Lung (tissue), 12 donors: ENCODE results near the gene PGLYRP4. TPM values are rescaled to one million over a fixed set of nuclear protein-coding genes. Genes with fewer than 3 reads are reported as not detected.

ENCODE experiments used
- ATAC-seq: fragments of 200-7000 bp; cut with Tn5 transposase; one replicate; pipeline ENCODE4 v1.9.1; 2020; ENCODE audit warnings: moderate number of reproducible peaks; ENCODE audit not compliant: insufficient read depth, low FRiP score
- DNase-seq, 3 donors: peaks; one replicate each; pipeline ENCODE4 v3.0.0-alpha.2; 2013 to 2017
- H3K27ac ChIP-seq, 2 donors: one replicate each; pipeline ENCODE4 v1.5.1; 2013; ENCODE audit warnings: mild to moderate bottlenecking in 2 of 2, moderate library complexity in 2 of 2, control low read depth in 1 of 2, inconsistent platforms in 1 of 2, low read depth in 1 of 2, low read length in 1 of 2
- H3K27me3 ChIP-seq, 3 donors: one replicate each; pipeline ENCODE4 v1.5.1; 2013; ENCODE audit warnings: low read length in 2 of 3; ENCODE audit not compliant: control insufficient read depth in 3 of 3, insufficient read depth in 3 of 3
- H3K36me3 ChIP-seq, 4 donors: one replicate each; pipeline ENCODE4 v1.5.1; 2013; ENCODE audit warnings: low read length in 4 of 4, mild to moderate bottlenecking in 1 of 4, moderate library complexity in 1 of 4; ENCODE audit not compliant: control insufficient read depth in 4 of 4, insufficient read depth in 4 of 4
- H3K4me1 ChIP-seq, 5 donors: one replicate each; pipeline ENCODE4 v1.5.1; 2013; ENCODE audit warnings: low read length in 5 of 5, mild to moderate bottlenecking in 2 of 5, moderate library complexity in 1 of 5; ENCODE audit not compliant: control insufficient read depth in 5 of 5, insufficient read depth in 5 of 5
- H3K4me3 ChIP-seq: one replicate; pipeline ENCODE4 v1.5.1; 2013; ENCODE audit warnings: mild to moderate bottlenecking, control low read depth, moderate library complexity
- H3K9ac ChIP-seq, 2 donors: one replicate each; pipeline ENCODE4 v1.5.1; 2013; ENCODE audit warnings: low read length in 2 of 2, control low read depth in 1 of 2; ENCODE audit not compliant: insufficient read depth in 1 of 2
- H3K9me3 ChIP-seq, 4 donors: one replicate each; pipeline ENCODE4 v1.5.1; 2013; ENCODE audit warnings: low read length in 3 of 4, mild to moderate bottlenecking in 1 of 4, moderate library complexity in 1 of 4; ENCODE audit not compliant: control insufficient read depth in 4 of 4, insufficient read depth in 3 of 4
- WGBS, 2 donors: extraction: QIAGEN DNeasy Blood & Tissue Kit; methylation state at CpG; one replicate each; pipeline ENCODE4 v1.1.7; 2013; 5-methylcytosine and 5-hydroxymethylcytosine counted together
- polyA plus RNA-seq, 2 donors: library from polyadenylated mRNA; stranded (reverse); fragments of 200-250 nt; gene quantifications; one replicate each; pipeline ENCODE4 v1.2.1, GENCODE V29; 2013
- total RNA-seq, 2 donors: library from RNA; depleted of rRNA in 1 of 2; stranded (reverse); fragments of >200 nt in 1 of 2; gene quantifications; one replicate each; pipeline ENCODE4 v1.2.1, GENCODE V29; 2014 to 2021
- TF ChIP-seq, protein P1 (sequence below): IDR thresholded peaks from 2 replicates; pipeline ENCODE4 v1.5.1; 2012; ENCODE audit warnings: mild to moderate bottlenecking; ENCODE audit errors: control extremely low read depth, extremely low read depth
- donor health status: control.
- donor health status: control.
- donor health status: Bipolar disorder and iron deficiency.
- donor health status: healthy.
- donor health status: DM: yes; HTN: yes; CAD: no.

Gene PGLYRP4
- total and polyA plus RNA-seq, 4 donors: 0.18 to 3.1 (median 1.0) TPM

DNA sequence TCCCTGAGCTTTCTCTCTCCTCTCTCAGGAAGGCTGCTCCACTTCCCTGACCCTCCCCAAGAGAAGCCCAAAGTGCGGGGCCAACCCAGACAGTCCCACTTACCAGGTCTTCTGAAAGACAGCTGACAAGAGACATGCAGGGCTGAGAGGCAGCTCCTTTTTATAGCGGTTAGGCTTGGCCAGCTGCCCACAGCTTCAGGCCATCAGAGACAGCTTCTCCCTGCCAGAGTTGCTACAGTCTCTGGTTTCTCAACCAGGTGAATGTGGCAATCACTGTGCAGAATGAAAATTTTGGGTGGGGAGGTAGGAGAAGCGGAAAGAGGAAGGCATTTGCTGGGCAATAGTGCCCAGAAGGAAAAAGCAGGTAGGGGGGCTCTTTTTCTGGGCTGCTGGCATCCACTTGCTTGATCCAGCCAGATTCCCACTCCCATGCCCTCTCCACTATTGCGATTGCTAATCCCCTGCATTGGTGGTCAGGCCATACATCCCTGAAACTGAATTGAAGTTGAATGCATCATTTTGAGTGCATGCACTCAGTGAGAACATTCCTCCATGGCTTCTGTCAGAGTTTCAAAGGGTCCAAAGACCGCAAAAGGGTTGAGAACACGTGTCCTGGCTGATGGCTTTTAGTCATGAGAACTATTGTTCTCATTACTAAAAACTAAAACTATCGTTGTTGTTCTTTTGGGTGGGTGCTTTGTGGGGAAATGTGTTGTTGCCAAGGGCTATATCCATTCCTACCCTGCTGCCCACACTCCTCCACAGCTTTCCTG lies 42.5 kb upstream of the PGLYRP4 start, which contains the start of gene S100A8:
Gene S100A8, minus strand, starts transcription at position 136 of the 773 bp plus-strand sequence. CDS start 538 bp downstream, outside the sequence.
- TF ChIP-seq, protein P1, sequence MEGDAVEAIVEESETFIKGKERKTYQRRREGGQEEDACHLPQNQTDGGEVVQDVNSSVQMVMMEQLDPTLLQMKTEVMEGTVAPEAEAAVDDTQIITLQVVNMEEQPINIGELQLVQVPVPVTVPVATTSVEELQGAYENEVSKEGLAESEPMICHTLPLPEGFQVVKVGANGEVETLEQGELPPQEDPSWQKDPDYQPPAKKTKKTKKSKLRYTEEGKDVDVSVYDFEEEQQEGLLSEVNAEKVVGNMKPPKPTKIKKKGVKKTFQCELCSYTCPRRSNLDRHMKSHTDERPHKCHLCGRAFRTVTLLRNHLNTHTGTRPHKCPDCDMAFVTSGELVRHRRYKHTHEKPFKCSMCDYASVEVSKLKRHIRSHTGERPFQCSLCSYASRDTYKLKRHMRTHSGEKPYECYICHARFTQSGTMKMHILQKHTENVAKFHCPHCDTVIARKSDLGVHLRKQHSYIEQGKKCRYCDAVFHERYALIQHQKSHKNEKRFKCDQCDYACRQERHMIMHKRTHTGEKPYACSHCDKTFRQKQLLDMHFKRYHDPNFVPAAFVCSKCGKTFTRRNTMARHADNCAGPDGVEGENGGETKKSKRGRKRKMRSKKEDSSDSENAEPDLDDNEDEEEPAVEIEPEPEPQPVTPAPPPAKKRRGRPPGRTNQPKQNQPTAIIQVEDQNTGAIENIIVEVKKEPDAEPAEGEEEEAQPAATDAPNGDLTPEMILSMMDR: no peak
- WGBS, 2 donors: 46 to 59% methylated on average over 7 of the region's 7 CpGs
- H3K36me3 ChIP-seq: no peaks in the 10 kb centered on the region
- no peak within 1 kb of the TSS for H3K9ac ChIP-seq
- no peaks in the 10 kb centered on the region for H3K9me3 ChIP-seq
- ATAC-seq (peak; percentile 9), DNase-seq (peak in 1 of 3 donors; percentile 18)
- no peak within 1 kb of the TSS for H3K4me3 ChIP-seq
- H3K27me3 ChIP-seq: peaks cover 0 to 6% (median 3%) of the 10 kb centered on the region in 3 donors
- H3K27ac ChIP-seq: peak within 1 kb of the TSS in 1 of 2 donors; percentile 43
- no peaks in the 10 kb centered on the region for H3K4me1 ChIP-seq

DNA sequence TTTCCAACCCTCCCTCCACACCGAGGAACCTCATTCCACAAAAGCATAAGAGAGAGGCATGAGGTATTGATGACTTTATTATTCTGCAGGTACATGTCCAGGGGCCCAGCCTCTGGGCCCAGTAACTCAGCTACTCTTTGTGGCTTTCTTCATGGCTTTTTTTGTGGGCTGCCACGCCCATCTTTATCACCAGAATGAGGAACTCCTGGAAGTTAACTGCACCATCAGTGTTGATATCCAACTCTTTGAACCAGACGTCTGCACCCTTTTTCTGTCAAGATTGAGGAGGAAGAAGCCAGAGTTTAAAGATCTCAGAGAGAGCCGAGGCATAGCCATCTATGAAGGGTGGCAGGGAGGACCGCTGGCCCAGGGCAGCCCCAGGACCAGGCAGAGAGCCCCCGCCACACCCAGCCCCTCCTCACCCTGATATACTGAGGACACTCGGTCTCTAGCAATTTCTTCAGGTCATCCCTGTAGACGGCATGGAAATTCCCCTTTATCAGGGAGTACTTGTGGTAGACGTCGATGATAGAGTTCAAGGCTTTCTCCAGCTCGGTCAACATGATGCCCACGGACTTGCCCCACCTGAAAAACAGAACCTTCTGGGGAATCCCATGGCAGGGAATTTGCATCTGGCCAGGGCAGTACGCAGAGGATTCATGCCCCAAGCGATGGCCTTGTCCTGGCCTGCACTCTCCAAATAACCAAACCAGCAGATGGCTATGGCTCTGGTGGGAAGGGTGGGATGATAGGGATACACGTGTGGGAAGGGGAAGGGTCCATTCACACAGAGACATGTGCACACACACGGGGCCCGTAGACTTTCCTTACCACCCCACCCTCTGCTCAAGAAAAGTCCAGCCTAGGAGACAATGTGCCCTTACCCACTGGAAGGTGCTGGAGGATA lies 41.6 kb upstream of the PGLYRP4 start:
- Histone ChIP-seq H3K4me1 (no peaks in the 10 kb centered on the region), H3K9ac (no peak overlapping the region), H3K4me3 (no peak overlapping the region), H3K9me3 (no peaks in the 10 kb centered on the region), H3K27ac (peak overlapping the region in 1 of 2 donors; percentile 43), H3K36me3 (no peaks in the 10 kb centered on the region), H3K27me3 (peaks cover 0 to 6% (median 3%) of the 10 kb centered on the region in 3 donors)
- DNase-seq (no peak), ATAC-seq (no peak)
- TF ChIP-seq, protein P1: no peak
- WGBS, 2 donors: 52 to 64% methylated on average over 17 of the region's 17 CpGs

DNA sequence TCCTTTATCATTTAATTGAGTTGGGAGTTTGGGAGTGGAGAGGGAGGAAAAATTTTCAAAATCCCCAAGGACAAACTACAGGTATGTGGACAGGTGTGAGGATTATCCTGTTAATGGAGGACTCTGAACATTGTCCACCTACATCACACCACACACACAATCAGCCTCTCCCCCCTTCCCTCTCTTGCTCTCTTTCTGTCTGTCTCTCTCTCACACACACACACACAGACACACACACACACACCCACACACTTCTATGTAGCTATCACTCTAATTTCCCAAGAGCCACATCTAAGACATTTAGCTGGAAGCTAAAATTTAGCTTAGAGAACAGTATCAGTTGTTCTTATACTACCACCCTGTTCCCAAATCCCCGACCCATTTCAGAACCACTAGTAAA lies 40.8 kb upstream of the PGLYRP4 start:
- DNase-seq (no peak), ATAC-seq (no peak)
- Histone ChIP-seq H3K27ac (no peak overlapping the region), H3K4me1 (no peaks in the 10 kb centered on the region), H3K27me3 (peaks cover 0 to 6% (median 3%) of the 10 kb centered on the region in 3 donors), H3K9ac (no peak overlapping the region), H3K9me3 (no peaks in the 10 kb centered on the region), H3K36me3 (no peaks in the 10 kb centered on the region), H3K4me3 (no peak overlapping the region)
- WGBS, 2 donors: 84 to 85% methylated on average over 1 of the region's 1 CpG
- TF ChIP-seq, protein P1: no peak
